H9 (cell line): ENCODE measurements around the gene NHLRC3. TPM values are rescaled to one million over a fixed set of nuclear protein-coding genes. Genes with fewer than 3 reads are reported as not detected.

Experiments used
- DNase-seq: peaks from one replicate; pipeline ENCODE4 v3.0.0-alpha.2; 2017
- H2AFZ ChIP-seq: one replicate; pipeline ENCODE4 v1.6.1; 2013; ENCODE audit warnings: mild to moderate bottlenecking, low read length, control low read depth, moderate library complexity
- H2AK5ac ChIP-seq: 2 replicates; pipeline ENCODE4 v1.6.1; 2013; ENCODE audit warnings: low read length, control low read depth, mixed read lengths; ENCODE audit not compliant: insufficient read length
- H2BK120ac ChIP-seq: one replicate; pipeline ENCODE4 v1.6.1; 2013; ENCODE audit warnings: low read depth, mild to moderate bottlenecking, low read length, control low read depth, inconsistent platforms; ENCODE audit not compliant: poor library complexity, severe bottlenecking
- H2BK12ac ChIP-seq: 2 replicates; pipeline ENCODE4 v1.6.1; 2013; ENCODE audit warnings: low read length, control low read depth, mixed read lengths, low read depth; ENCODE audit not compliant: insufficient read length
- H2BK15ac ChIP-seq: 2 replicates; pipeline ENCODE4 v1.6.1; 2013; ENCODE audit warnings: low read depth, low read length, control low read depth
- H2BK20ac ChIP-seq: one replicate; pipeline ENCODE4 v1.6.1; 2013; ENCODE audit warnings: low read depth, mild to moderate bottlenecking, low read length, control low read depth, inconsistent platforms; ENCODE audit not compliant: poor library complexity, severe bottlenecking
- H2BK5ac ChIP-seq: 2 replicates; pipeline ENCODE4 v1.6.1; 2013; ENCODE audit warnings: low read length, control low read depth, mixed read lengths; ENCODE audit not compliant: insufficient read length
- H3K14ac ChIP-seq: 2 replicates; pipeline ENCODE4 v1.6.1; 2013; ENCODE audit warnings: low read length, control low read depth; ENCODE audit not compliant: insufficient read depth
- H3K18ac ChIP-seq: 2 replicates; pipeline ENCODE4 v1.6.1; 2013; ENCODE audit warnings: low read depth, mild to moderate bottlenecking, mixed read lengths, low read length, control low read depth; ENCODE audit not compliant: insufficient read length
- H3K23ac ChIP-seq: 2 replicates; pipeline ENCODE4 v1.6.1; 2013; ENCODE audit warnings: low read length, control low read depth, mixed read lengths, low read depth; ENCODE audit not compliant: insufficient read length
- H3K23me2 ChIP-seq: 2 replicates; pipeline ENCODE4 v1.6.1; 2013; ENCODE audit warnings: low read depth, mild to moderate bottlenecking, mixed read lengths, low read length, control low read depth; ENCODE audit not compliant: insufficient read length, poor library complexity, severe bottlenecking
- H3K27ac ChIP-seq: 2 replicates; pipeline ENCODE4 v1.5.1; 2013; ENCODE audit warnings: low read length, control low read depth, mixed read lengths, low read depth; ENCODE audit not compliant: insufficient read length
- H3K27me3 ChIP-seq: 2 replicates; pipeline ENCODE4 v1.6.1; 2013; ENCODE audit warnings: low read length, control low read depth, inconsistent platforms; ENCODE audit not compliant: insufficient read depth
- H3K4ac ChIP-seq: 2 replicates; pipeline ENCODE4 v1.6.1; 2013; ENCODE audit warnings: low read depth, mild to moderate bottlenecking, control low read depth, inconsistent platforms, low read length, moderate library complexity
- H3K4me1 ChIP-seq: 2 replicates; pipeline ENCODE4 v1.6.1; 2013; ENCODE audit warnings: low read length, control low read depth, inconsistent platforms; ENCODE audit not compliant: insufficient read depth
- H3K4me2 ChIP-seq: 2 replicates; pipeline ENCODE4 v1.6.1; 2013; ENCODE audit warnings: low read length, control low read depth, mixed read lengths; ENCODE audit not compliant: insufficient read length, insufficient read depth
- H3K56ac ChIP-seq: 2 replicates; pipeline ENCODE4 v1.6.1; 2013; ENCODE audit warnings: low read depth, mild to moderate bottlenecking, mixed read lengths, low read length, control low read depth; ENCODE audit not compliant: insufficient read length
- H3K79me1 ChIP-seq: 2 replicates; pipeline ENCODE4 v1.6.1; 2013; ENCODE audit warnings: low read depth, mild to moderate bottlenecking, moderate library complexity, low read length, control low read depth, inconsistent platforms; ENCODE audit not compliant: insufficient read depth, poor library complexity, severe bottlenecking
- H3K79me2 ChIP-seq: 2 replicates; pipeline ENCODE4 v1.6.1; 2013; ENCODE audit warnings: low read length, control low read depth, inconsistent platforms; ENCODE audit not compliant: insufficient read depth
- H3K9ac ChIP-seq: 2 replicates; pipeline ENCODE4 v1.6.1; 2013; ENCODE audit warnings: low read length, control low read depth, mixed read lengths; ENCODE audit not compliant: insufficient read length; ENCODE audit errors: extremely low read depth
- H3K9me3 ChIP-seq: one replicate; pipeline ENCODE4 v1.6.1; 2013; ENCODE audit warnings: low read depth, low read length, inconsistent platforms; ENCODE audit not compliant: control insufficient read depth
- H3T11ph ChIP-seq: one replicate; pipeline ENCODE4 v1.6.1; 2013; ENCODE audit warnings: mild to moderate bottlenecking, low read length, control low read depth, inconsistent platforms
- H4K20me1 ChIP-seq: one replicate; pipeline ENCODE4 v1.6.1; 2013; ENCODE audit not compliant: control insufficient read depth, insufficient read length, insufficient read depth
- H4K5ac ChIP-seq: 2 replicates; pipeline ENCODE4 v1.6.1; 2013; ENCODE audit warnings: low read depth, mild to moderate bottlenecking, mixed read lengths, low read length, control low read depth; ENCODE audit not compliant: insufficient read length
- H4K8ac ChIP-seq: replicated peaks from 2 replicates; pipeline ENCODE4 v1.6.1; 2013; ENCODE audit warnings: low read length, control low read depth, mixed read lengths, low read depth; ENCODE audit not compliant: insufficient read length
- H4K91ac ChIP-seq: 2 replicates; pipeline ENCODE4 v1.6.1; 2013; ENCODE audit warnings: low read depth, mild to moderate bottlenecking, moderate library complexity, mixed read lengths, low read length, control low read depth; ENCODE audit not compliant: insufficient read length
- H3K27ac Mint-ChIP-seq, 3 experiments: 2 replicates in 2 of 3; 3 replicates in 1 of 3; pipeline ENCODE4 v1.8.0; 2020 to 2021; ENCODE audit warnings: mixed read lengths in 3 of 3, mild to moderate bottlenecking in 1 of 3, moderate library complexity in 1 of 3
- H3K27me3 Mint-ChIP-seq: 2 replicates; pipeline ENCODE4 v1.8.0; 2021; ENCODE audit warnings: low read depth, mild to moderate bottlenecking, moderate library complexity, mixed read lengths
- H3K36me3 Mint-ChIP-seq, 3 experiments: 2 replicates in 2 of 3; 3 replicates in 1 of 3; pipeline ENCODE4 v1.8.0; 2020 to 2021; ENCODE audit warnings: low read depth in 3 of 3, mixed read lengths in 3 of 3; ENCODE audit not compliant: insufficient read depth in 1 of 3
- H3K4me1 Mint-ChIP-seq, 2 experiments: 2 replicates each; pipeline ENCODE4 v1.8.0; 2020; ENCODE audit warnings: mixed read lengths in 2 of 2
- H3K4me3 Mint-ChIP-seq, 2 experiments: 2 replicates in 1 of 2; 3 replicates in 1 of 2; pipeline ENCODE4 v1.8.0; 2020 to 2021; ENCODE audit warnings: mild to moderate bottlenecking in 2 of 2, mixed read lengths in 2 of 2, moderate library complexity in 1 of 2
- H3K9me3 Mint-ChIP-seq, 2 experiments: 2 replicates in 1 of 2; 3 replicates in 1 of 2; pipeline ENCODE4 v1.8.0; 2020; ENCODE audit warnings: mild to moderate bottlenecking in 2 of 2, mixed read lengths in 2 of 2, moderate library complexity in 1 of 2
- total RNA-seq: library from RNA; stranded (reverse); gene quantifications from 2 replicates; pipeline ENCODE4 v1.2.1, GENCODE V29; 2021
- TF ChIP-seq, protein P1 (sequence below): fragments of 200-600 bp; sonication (generic); conservative IDR thresholded peaks from 3 replicates; pipeline ENCODE4 v1.8.0; 2021; ENCODE audit warnings: antibody characterized with exemption, mild to moderate bottlenecking

The NHLRC3 gene
- total RNA-seq, 1 experiment from 2014 or later, result 17.6 TPM

GRCh38 chr13:39091586-39091985 lies 53.3 kb downstream of the NHLRC3 start:
- Mint-ChIP-seq H3K27ac (no peak overlapping the region), H3K4me1 (no peaks in the 10 kb centered on the region), H3K9me3 (0 out of 5 replicates have a peak, but pooled peaks cover 0 to 3% of the 10 kb centered on the region in 2 experiments), H3K4me3 (no peak overlapping the region), H3K27me3 (no peaks in the 10 kb centered on the region), H3K36me3 (no peaks in the 10 kb centered on the region)
- Histone ChIP-seq H3K4me1 (no peaks in the 10 kb centered on the region), H3K9me3 (no peaks in the 10 kb centered on the region), H3K23me2 (no peaks in the 10 kb centered on the region), H3K79me1 (no peaks in the 10 kb centered on the region), H3K27me3 (no peaks in the 10 kb centered on the region), H4K5ac (no peak overlapping the region), H3K23ac (no peak overlapping the region), H3K9ac (no peak overlapping the region), H2BK15ac (no peak overlapping the region), H3K79me2 (no peaks in the 10 kb centered on the region), H3K14ac (no peak overlapping the region), H3K4me2 (no peak overlapping the region), H2AFZ (no peak overlapping the region), H4K91ac (no peak overlapping the region), H3T11ph (no peak overlapping the region), H3K27ac (no peak overlapping the region), H3K18ac (no peak overlapping the region), H4K20me1 (no peaks in the 10 kb centered on the region), H2BK12ac (no peak overlapping the region), H2BK5ac (no peak overlapping the region), H4K8ac (no peak overlapping the region), H3K4ac (no peak overlapping the region), H2BK120ac (no peak overlapping the region), H2BK20ac (no peak overlapping the region), H3K56ac (no peak overlapping the region), H2AK5ac (no peak overlapping the region)
- TF ChIP-seq, protein P1, sequence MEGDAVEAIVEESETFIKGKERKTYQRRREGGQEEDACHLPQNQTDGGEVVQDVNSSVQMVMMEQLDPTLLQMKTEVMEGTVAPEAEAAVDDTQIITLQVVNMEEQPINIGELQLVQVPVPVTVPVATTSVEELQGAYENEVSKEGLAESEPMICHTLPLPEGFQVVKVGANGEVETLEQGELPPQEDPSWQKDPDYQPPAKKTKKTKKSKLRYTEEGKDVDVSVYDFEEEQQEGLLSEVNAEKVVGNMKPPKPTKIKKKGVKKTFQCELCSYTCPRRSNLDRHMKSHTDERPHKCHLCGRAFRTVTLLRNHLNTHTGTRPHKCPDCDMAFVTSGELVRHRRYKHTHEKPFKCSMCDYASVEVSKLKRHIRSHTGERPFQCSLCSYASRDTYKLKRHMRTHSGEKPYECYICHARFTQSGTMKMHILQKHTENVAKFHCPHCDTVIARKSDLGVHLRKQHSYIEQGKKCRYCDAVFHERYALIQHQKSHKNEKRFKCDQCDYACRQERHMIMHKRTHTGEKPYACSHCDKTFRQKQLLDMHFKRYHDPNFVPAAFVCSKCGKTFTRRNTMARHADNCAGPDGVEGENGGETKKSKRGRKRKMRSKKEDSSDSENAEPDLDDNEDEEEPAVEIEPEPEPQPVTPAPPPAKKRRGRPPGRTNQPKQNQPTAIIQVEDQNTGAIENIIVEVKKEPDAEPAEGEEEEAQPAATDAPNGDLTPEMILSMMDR, result no peak
- DNase-seq, result no peak
